Liver (tissue), 3 donors: ENCODE results near the gene CAPZB.

Experiments used
- ATF3 ChIP-seq: IDR thresholded peaks from 2 replicates; pipeline ENCODE4 v1.6.1; 2016; ENCODE audit warnings: antibody characterized with exemption
- CTCF ChIP-seq: fragments of 150-350 bp; IDR thresholded peaks from 2 replicates; pipeline ENCODE4 v1.5.1; 2017; ENCODE audit warnings: improper control_type of control experiment, low read depth, low read length; ENCODE audit not compliant: missing input control
- HNF4G ChIP-seq: IDR thresholded peaks from 2 replicates; pipeline ENCODE4 v1.6.1; 2016; ENCODE audit warnings: antibody characterized with exemption
- TAF1 ChIP-seq: conservative IDR thresholded peaks from 2 replicates; pipeline ENCODE4 v1.6.1; 2016; ENCODE audit warnings: antibody characterized with exemption, mild to moderate bottlenecking
- donor health status: healthy.
- donor health status: healthy.

GRCh38 chr1:19333587-19334354 lies 151.6 kb downstream of the CAPZB start:
- TF ChIP-seq TAF1: no peak
- TF ChIP-seq HNF4G: no peak
- TF ChIP-seq ATF3: no peak
- TF ChIP-seq CTCF: no peak
